Suppressor macrophage treated with lipopolysaccharide for 4 hours (primary cell): ENCODE results near the gene P3H4.
"Not testable (repeated sequence)": the region's sequence is repeated elsewhere in the genome, so short reads cannot be mapped to it uniquely, and the experiment has no call there.

ENCODE experiments used
- DNase-seq: peaks from one replicate; pipeline ENCODE4 v3.0.0-alpha.2; 2020

The P3H4 gene

DNA sequence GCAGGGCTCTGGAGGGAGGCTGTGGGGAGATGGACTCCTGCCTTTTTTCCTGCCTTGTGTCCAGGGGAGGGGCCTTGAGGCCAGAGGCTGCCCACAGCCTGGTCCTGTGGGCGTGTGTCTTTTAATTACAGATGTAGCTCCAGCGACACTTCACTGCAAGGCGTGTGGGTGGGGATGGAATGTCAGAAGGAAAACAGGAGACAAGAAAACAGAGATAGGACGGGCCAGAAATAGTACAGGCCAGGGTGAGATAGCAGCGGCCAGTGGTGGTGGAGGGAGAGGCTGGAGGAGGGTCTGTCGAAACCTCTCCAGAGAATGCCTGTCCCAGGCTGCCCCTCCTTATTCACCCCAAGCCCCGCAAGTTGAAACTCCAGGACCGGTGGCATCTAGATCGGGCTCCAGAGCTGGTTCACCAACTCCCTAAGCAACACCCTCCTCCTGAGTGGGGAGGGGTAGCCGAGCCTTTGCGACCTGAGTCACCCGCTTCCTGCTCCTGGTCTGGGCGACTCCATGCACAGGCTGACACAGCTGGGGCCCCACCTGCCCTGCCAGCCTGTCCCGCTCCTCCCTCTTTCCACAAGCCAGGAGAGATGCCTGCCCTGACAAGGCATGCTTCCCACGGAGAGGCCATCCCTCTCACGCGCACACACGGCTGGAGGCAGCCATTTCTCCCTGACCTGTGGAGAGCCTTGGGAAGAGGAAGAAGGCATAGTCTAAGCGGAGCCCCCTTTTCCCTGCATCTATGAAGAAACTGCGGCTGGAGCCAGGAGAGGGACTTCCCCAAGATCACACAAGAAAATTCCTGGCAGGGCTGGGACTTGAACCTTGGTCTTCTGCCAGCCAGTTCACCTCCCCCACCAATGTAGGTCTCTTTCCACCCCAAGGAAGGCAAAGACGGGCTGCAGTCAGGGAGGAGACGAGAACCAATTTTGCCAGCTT lies 18.6 kb downstream of the P3H4 start:
- DNase-seq: no peak

- DNase-seq: no peak
Observed at GRCh38 chr17:41787021-41787418, 24.7 kb downstream of the P3H4 start.

GRCh38 chr17:41786227-41787020 lies 25.3 kb downstream of the P3H4 start, which contains the start of gene JUP:
Gene JUP, minus strand, starts transcription at chr17:41786711. Its CDS starts 14,857 bp downstream, at chr17:41771854.
- peak; percentile 97 for DNase-seq

- peak; percentile 29 for DNase-seq
Observed at GRCh38 chr17:41785859-41786226, 25.9 kb downstream of the P3H4 start.

DNA sequence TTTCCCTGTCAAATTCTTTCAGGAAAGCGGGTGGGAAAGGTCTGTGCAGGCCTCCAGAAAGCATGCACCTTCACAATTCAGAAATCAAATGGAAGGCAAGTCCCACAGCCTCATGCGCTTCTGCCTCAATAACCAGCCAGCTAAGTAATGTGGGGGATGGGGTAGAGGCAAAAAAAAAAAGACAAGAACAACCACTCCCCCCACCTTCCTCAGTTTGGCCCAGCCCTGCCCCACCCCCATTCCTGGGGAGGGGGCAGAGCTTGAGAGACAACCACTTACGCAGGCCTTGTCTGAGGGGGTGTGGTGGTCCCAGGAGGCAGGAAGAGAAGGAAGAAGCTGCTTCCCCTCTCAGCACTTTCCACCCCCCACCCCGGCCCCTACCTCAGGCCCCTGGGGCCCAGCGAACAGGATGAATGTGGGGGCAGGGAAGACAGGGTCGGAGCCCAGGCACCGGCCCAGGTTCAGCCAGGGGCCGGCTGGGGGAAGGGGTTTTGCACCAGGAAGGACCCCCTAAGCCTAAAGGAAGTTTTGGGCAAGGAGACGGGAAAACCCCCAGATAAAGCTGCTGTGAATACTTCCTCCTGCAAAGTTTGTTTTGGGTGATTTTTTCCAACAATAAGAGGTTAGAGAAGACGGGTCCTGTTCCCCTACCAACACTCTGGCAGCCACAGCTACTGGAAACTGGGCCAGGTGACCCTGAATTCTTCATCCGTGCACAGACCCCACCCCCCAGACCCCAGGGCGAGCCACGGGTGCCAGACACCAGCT lies 26.5 kb downstream of the P3H4 start:
- DNase-seq: peak; percentile 28

- DNase-seq: peak; percentile 75
Observed at GRCh38 chr17:41784207-41784744, 27.5 kb downstream of the P3H4 start.

- DNase-seq: no peak
Observed at GRCh38 chr17:41782142-41782541, 29.6 kb downstream of the P3H4 start.

DNA sequence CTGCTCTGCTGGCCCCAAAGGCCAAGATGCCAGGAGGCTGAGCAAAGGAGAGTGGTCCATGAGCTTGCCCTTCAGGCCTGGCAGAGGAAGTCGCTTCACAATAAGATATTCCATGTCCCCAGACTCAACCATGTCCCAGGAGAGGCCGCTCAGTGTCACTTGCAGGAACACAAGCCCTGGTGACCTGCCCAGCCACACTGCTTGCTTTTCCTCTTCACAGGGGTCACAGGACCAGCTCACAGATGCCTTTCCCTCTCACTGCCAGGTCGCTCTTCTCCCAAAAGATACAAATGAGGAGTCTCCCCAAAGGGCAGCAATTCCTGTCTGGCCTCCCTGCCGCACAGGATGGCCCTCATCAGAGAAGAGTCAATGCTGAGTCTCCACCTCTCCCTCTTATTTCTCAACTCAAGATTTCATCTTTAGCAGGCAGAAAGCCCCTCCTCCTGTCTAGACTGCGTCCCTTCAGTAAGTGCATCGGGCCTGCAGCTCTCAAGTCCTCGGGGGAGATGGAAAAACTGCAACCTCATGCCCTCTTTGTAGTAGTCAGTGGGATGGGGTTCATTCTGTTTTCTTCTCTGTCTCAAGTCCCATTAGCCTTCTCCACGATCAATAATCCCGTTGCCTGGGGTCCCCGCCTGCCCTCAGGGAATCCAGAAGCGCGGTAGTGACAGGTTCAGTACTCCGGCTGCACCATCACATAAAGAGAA lies 30.2 kb downstream of the P3H4 start:
- DNase-seq: no peak

DNA sequence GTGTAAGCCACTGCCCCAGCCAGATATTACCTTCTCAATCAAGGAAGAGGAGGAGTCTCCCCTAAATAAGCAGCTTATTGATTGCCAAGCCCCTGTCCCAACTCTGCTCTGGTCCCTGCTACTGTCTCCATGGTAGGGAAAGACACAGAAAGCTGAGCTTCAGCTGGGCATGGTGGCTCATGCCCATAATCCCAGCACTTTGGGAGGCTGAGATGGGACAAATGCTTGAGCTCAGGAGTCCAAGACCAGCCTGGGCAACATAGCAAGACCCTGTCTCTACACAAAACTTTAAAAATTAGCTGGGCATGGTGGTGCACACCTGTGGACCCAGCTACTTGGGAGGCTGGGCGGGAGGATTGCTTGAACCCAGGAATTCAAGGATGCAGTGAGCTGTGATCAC lies 31.8 kb downstream of the P3H4 start:
- DNase-seq: no peak

- no peak for DNase-seq
Observed at GRCh38 chr17:41777574-41778188, 34.1 kb downstream of the P3H4 start.

DNA sequence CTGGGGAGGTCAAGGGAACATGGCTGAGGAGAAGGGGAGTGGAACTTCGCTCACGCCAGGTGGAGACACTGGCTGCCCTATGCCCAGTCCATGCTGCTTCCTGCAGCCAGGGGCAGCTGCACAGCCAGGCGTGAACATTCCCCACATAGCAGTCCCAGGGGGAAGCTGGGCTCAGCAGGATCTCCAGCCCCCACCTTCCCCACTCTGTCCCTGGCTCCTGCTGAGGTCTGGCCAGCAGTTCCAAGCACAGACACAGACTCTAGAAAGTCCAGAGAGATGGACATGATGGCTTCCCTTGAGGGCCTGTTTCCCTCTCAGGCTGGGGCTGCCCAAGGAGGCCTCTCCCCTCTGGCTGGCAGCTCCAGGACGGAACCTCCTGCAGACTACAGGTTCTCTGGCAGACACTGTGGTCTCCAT lies 34.6 kb downstream of the P3H4 start:
- no peak for DNase-seq

- DNase-seq: not testable (repeated sequence)
Observed at GRCh38 chr17:41776262-41776900, 35.4 kb downstream of the P3H4 start.

DNA sequence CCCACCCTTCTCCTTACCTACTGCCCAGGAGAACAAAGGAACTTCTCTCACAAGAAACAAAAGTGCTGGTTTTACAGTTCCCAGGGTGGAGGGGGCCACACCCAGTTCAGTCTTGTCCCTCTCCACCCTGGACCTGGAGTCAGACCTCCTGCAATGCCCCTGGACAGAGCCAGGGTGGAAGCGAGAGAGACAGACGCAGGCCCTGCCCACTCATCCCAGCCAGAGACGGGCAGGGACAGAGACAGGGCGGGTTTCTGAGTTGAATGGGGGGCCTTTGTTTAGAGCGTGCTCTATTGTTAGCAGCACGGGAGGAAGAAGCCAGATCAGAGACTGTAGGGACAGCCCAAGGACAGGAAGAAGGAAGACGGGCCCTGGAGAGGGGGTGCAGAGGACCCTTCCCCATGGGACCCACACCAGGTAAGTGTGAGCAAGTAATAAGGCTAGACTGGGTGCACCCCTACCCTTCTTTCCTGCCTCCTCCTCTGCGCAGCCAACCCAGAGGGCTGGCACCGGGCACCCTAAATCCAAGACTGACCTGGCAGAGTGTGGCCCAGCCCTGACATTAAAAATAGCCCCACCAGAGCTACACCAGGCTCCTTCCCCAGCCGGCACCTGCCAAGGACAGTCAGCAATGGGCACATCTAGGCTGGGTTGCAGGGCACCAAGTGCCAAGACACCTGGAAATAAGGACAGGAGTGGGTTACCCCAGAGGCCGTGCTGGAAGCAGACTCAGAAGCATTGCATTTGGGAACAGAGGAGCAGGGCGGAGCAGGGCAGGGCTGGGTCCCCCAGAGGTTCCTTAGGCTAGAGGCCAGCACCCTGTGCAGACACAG lies 36.1 kb downstream of the P3H4 start:
- DNase-seq: no peak

DNA sequence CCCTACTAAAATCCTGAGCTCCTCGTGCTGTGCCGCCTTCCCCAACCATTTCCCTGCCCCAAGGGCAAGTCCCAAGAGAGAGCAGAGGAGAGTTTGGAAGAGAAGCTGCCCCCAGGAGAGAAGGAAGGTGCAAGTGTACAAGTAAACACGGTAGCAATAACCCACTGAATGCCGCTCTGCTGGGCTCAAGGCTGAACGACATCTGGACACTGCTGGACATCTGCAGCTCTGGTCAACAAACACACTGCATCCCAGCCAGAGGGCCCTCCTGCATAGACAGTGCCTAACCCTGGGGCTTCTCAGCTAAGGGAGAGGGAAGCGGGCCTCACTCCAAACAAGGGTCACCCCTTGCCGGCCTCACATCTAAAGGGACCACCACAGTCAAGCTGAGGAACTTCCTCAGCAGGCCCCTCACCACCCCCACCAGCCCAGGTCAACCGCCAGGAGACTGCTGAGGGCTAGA lies 38.0 kb downstream of the P3H4 start:
- DNase-seq: no peak

DNA sequence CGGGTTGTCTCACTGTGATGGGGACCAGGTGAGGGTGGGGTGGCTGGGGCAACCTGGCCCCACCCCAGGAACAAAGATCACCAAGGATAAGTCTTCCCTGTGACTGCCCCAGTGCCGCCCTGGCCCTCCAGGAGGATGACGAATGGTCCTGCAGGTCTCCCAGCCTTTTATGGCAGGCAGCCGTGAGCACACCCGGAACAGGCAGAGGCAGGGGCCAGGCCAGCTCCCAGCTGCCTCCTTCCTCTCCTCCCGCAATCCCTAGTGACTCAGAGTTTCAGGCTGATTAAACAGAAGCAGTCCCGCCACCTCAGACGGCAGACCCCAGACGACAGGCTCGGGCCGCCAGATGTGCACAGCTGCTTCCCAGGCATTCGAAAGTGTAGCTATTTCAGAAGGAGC lies 38.6 kb downstream of the P3H4 start:
- DNase-seq: no peak

DNA sequence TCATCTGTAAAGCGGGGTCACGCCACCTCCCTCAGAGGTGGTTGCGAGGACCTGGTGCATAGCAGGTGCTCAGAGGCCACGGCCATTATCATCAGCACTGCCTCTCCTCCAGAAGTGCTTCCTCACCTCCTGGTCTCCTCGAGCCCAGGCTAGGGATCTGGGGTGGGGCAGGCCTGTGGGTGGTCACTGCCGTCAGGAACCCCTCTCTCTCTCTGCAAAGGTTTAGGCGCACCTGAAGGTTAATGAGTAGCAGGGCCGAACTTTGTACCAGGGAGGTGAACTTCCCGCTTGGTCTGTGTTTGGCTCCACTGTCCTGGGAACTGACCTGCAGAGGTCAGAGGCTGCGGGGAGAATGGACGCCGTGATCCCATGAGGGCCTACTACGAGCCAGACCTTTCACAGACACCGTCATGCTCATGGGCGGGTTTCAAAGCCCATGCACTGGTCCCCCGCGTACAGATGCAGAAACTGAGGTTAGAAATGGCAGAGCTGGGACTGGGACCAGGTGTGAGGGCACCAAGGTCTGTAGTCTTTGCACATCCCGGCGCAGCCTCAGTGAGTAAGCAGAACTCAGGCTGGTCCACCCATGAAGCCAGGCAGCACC lies 39.1 kb downstream of the P3H4 start:
- no peak for DNase-seq

DNA sequence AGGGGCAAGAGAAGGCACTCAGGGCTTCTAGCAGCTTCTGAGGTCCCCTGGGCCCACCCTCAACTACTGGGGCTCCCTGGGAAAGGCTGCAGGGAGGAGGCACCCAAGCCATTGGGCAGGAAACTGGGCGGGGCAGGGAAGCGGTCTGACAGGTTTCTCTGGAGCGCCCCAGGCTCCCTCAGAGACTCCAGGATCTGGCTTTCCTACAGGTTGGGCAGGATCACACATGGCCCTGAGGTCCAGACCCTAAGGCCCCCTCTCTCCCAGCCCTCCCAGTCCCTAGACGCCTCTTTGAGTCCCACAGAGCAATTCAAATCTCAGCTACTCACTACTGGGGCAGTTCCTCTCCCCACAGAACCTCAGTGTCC lies 39.5 kb downstream of the P3H4 start:
- no peak for DNase-seq

- DNase-seq: no peak
Observed at GRCh38 chr17:41771389-41772206, 40.2 kb downstream of the P3H4 start.

- DNase-seq: no peak
Observed at GRCh38 chr17:41769985-41770384, 41.8 kb downstream of the P3H4 start.
